H1 (cell line): Measurements from ENCODE around the gene BEAN1.

ENCODE experiments used
- ATF3 ChIP-seq: IDR thresholded peaks from 2 replicates; pipeline ENCODE4 v1.6.1; 2011; ENCODE audit warnings: low read depth, mild to moderate bottlenecking, low read length; ENCODE audit not compliant: insufficient read depth
- CEBPB ChIP-seq: IDR thresholded peaks from 2 replicates; pipeline ENCODE4 v1.6.1; 2012; ENCODE audit warnings: low read depth, low read length
- CHD1 ChIP-seq: IDR thresholded peaks from 2 replicates; pipeline ENCODE4 v1.6.1; 2012; ENCODE audit warnings: low read depth, low read length, improper control_type of control experiment
- CHD2 ChIP-seq: IDR thresholded peaks from 2 replicates; pipeline ENCODE4 v1.6.1; 2012; ENCODE audit warnings: low read length, improper control_type of control experiment
- CTCF ChIP-seq, 3 experiments: IDR thresholded peaks; 1 replicate in 2 of 3; 2 replicates in 1 of 3; pipeline versions ENCODE4 v1.5.1 to v1.6.1; 2011; ENCODE audit warnings: low read length in 3 of 3, mild to moderate bottlenecking in 3 of 3, inconsistent platforms in 2 of 3, low read depth in 1 of 3, moderate library complexity in 1 of 3; ENCODE audit not compliant: insufficient read depth in 1 of 3; ENCODE audit errors: control extremely low read depth in 1 of 3
- HDAC6 ChIP-seq: IDR thresholded peaks from one replicate; pipeline ENCODE4 v1.7.1; 2012; ENCODE audit warnings: low read depth, mild to moderate bottlenecking, inconsistent platforms, low read length, moderate library complexity
- POLR2A ChIP-seq, 2 experiments: IDR thresholded peaks; 1 replicate in 1 of 2; 2 replicates in 1 of 2; pipeline ENCODE4 v1.6.1; 2011; ENCODE audit warnings: low read depth in 2 of 2, low read length in 2 of 2, mild to moderate bottlenecking in 2 of 2; ENCODE audit errors: control extremely low read depth in 1 of 2
- POLR2AphosphoS5 ChIP-seq: IDR thresholded peaks from 2 replicates; pipeline ENCODE4 v1.6.1; 2011; ENCODE audit warnings: low read depth, low read length
- RBBP5 ChIP-seq: IDR thresholded peaks from 2 replicates; pipeline ENCODE4 v1.7.1; 2012; ENCODE audit warnings: low read depth, mild to moderate bottlenecking, inconsistent platforms, low read length, moderate library complexity, borderline replicate concordance
- TAF1 ChIP-seq: IDR thresholded peaks from 2 replicates; pipeline ENCODE4 v1.6.1; 2011; ENCODE audit warnings: mild to moderate bottlenecking, low read depth, low read length
- YY1 ChIP-seq: IDR thresholded peaks from 2 replicates; pipeline ENCODE4 v1.6.1; 2011; ENCODE audit warnings: low read depth, mild to moderate bottlenecking, low read length

DNA sequence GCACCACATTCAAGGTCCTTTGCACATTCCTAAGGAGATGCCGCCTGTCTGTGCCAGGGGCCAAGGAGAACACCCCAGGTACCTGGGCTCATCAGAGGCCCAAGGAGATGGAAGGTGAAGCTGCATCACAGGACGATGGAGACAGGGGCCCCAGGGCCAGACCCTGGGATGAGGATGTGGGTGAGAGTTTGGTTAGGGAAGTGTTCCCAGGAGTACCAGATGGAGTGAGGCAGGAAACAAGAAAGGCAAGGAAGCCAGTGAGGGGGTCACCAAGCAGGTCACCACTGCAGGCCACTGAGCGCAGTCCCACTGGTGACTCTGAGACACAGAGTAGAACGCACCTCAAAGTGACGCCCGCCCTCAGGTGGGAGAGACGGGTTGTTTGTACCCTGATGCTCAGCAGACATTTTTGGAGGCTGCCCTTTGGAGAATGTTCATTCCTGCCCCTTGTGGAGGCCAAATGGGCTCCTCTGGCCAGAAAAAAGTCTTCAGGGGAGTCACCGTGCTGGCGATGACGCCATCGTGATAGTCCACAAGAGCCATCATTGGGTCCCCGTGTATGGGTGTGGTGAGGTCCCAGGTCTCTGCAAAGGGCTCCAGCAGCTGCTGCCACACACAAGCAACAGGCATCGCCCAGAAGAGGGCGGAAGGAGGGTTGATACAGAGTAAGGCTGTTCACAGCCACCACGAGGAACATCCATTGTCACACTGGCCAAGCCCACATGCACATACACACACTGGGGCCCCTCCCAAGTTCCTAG, 57.5 kb downstream of the BEAN1 start:
- TF ChIP-seq RBBP5: no peak
- TF ChIP-seq CTCF (IDR thresholded peaks at IDR 0.05; ENCODE audit: control extremely low read depth in 1 of 3, insufficient read depth in 1 of 3, low read depth in 1 of 3, low read length in 3 of 3): no peak
- TF ChIP-seq ATF3: no peak
- TF ChIP-seq POLR2A (IDR thresholded peaks at IDR 0.05; ENCODE audit: control extremely low read depth in 1 of 2, low read depth in 2 of 2, low read length in 2 of 2): no peak
- no peak for TF ChIP-seq TAF1
- no peak for TF ChIP-seq CHD1
- TF ChIP-seq CEBPB: no peak
- TF ChIP-seq CHD2: no peak
- TF ChIP-seq POLR2AphosphoS5: no peak
- TF ChIP-seq YY1: no peak
- no peak for TF ChIP-seq HDAC6
